ENCODE data around the gene CSNK1G1. TPM values are rescaled to one million over a fixed set of nuclear protein-coding genes. Genes with fewer than 3 reads are reported as not detected.
"Not testable (repeated sequence)": the region's sequence is repeated elsewhere in the genome, so short reads cannot be mapped to it uniquely, and the experiment has no call there.

Gene CSNK1G1
- total RNA-seq, 1 donor from 2014 or later = 12.8 TPM

DNA sequence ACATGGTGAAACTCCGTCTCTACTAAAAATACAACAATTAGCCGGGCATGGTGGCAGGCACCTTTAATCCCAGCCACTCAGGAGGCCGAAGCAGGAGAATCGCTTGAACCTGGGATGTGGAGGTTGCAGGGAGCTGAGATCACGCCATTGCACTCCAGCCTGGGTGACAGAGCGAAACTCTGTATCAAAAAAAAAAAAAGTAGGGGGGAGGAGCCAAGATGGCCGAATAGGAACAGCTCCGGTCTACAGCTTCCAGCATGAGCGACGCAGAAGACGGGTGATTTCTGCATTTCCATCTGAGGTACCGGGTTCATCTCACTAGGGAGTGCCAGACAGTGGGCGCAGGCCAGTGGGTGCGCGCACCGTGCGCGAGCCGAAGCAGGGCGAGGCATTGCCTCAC, 29.5 kb downstream of the CSNK1G1 start:
- H3K4me3 ChIP-seq; H3K27ac ChIP-seq; H3K9me3 ChIP-seq; H3K36me3 ChIP-seq; intact Hi-C loops (cut with DNase I); H3K4me1 ChIP-seq; DNase-seq (ENCODE audit: extremely low spot score in 2 of 2); H3K27me3 ChIP-seq: not testable (repeated sequence)

DNA sequence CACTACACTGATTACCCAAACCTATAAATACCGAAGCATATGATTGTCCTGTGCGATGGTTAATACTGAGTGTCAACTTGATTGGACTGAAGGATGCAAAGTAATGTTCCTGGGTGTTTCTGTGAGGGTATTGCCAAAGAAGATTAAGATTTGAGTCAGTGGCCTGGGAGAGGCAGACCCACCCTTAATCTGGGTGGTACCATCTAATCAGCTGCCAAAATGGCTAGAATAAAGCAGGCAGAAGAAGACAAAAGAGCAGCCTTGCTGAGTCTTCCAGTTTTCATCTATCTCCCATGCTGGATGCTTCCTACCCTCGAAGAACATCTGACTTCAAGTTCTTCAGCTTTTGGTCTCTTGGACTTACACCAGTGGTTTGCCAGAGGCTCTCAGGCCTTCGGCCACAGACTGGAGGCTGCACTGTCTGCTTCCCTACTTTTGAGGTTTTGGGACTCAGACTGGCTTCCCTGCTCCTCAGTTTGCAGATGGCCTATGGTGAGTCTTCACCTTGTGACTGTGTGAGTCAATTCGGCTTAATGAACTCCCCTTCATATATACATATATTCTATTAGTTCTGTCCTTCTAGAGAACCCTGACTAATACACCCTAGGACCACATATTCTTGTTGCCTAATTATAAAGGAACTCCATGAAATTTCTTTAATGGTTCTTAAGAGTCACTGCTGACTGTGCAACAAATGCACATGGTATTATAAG, 31.7 kb downstream of the CSNK1G1 start:
- TF ChIP-seq POLR2AphosphoS5 (IDR thresholded peaks at IDR 0.05; ENCODE audit: insufficient read depth in 1 of 2, low read depth in 1 of 2) = no peak
- no peak for TF ChIP-seq POLR2A (IDR thresholded peaks at IDR 0.05)
- TF ChIP-seq, protein P1, sequence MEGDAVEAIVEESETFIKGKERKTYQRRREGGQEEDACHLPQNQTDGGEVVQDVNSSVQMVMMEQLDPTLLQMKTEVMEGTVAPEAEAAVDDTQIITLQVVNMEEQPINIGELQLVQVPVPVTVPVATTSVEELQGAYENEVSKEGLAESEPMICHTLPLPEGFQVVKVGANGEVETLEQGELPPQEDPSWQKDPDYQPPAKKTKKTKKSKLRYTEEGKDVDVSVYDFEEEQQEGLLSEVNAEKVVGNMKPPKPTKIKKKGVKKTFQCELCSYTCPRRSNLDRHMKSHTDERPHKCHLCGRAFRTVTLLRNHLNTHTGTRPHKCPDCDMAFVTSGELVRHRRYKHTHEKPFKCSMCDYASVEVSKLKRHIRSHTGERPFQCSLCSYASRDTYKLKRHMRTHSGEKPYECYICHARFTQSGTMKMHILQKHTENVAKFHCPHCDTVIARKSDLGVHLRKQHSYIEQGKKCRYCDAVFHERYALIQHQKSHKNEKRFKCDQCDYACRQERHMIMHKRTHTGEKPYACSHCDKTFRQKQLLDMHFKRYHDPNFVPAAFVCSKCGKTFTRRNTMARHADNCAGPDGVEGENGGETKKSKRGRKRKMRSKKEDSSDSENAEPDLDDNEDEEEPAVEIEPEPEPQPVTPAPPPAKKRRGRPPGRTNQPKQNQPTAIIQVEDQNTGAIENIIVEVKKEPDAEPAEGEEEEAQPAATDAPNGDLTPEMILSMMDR (IDR thresholded peaks at IDR 0.05) = no peak

DNA sequence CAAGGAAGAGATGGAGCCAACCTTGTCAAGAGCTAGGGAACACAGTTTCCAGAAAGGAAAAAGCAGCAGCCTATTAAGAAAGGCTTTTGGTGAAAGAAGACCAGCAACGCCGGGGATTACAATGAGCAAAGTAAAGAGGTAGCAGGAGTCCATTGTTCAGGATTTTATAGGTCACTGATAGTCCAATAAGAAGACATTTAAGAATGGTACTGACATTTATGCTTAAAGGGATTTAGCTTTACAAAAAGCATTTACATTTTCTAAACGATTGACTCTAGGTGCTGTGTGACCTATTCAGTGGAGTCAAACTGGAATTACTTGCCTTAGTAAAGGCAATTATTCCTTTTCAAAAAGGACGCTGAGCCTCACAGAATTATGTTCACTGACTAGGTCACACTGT, 40.8 kb downstream of the CSNK1G1 start:
- no peak overlapping the region for H3K4me3 ChIP-seq
- no peaks in the 10 kb centered on the region for H3K36me3 ChIP-seq
- H3K4me1 ChIP-seq = peaks cover 16% of the 10 kb centered on the region
- H3K27ac ChIP-seq = no peak overlapping the region
- TF ChIP-seq, protein P1 (IDR thresholded peaks at IDR 0.05) = no peak
- H3K27me3 ChIP-seq = no peaks in the 10 kb centered on the region
- intact Hi-C loops (cut with DNase I) = no loop called here
- no peaks in the 10 kb centered on the region for H3K9me3 ChIP-seq
- no peak for DNase-seq (ENCODE audit: extremely low spot score in 2 of 2)

More for the DNA sequence above, 31.7 kb downstream of the CSNK1G1 start:
- no peaks in the 10 kb centered on the region for H3K27me3 ChIP-seq
- no peaks in the 10 kb centered on the region for H3K4me1 ChIP-seq
- no peaks in the 10 kb centered on the region for H3K9me3 ChIP-seq
- no peaks in the 10 kb centered on the region for H3K36me3 ChIP-seq
- H3K27ac ChIP-seq = no peak overlapping the region
- no peak overlapping the region for H3K4me3 ChIP-seq
- no peak for DNase-seq (ENCODE audit: extremely low spot score in 2 of 2)
- intact Hi-C loops (cut with DNase I) = no loop called here

DNA sequence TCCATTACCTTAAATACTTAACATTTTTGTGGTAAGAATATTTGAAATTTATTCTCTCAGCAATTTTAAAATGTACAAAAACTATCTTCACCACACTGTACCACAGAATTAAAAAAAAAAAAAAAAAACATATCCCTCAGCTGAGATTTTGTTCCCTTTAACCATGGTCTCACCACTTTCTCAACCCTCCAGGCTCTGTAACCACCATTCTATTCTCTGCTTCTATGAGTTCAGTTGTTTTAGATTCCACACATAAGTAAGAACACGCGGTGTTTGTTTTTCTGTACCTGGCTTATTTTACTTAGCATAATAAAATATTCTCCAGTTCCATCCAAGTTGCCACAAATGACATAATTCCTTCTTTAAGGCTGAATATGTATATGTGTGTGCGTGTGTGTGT, 41.5 kb downstream of the CSNK1G1 start:
- Histone ChIP-seq H3K36me3 (no peaks in the 10 kb centered on the region), H3K27me3 (no peaks in the 10 kb centered on the region), H3K4me3 (no peak overlapping the region), H3K27ac (no peak overlapping the region), H3K4me1 (peaks cover 16% of the 10 kb centered on the region), H3K9me3 (no peaks in the 10 kb centered on the region)
- no peak for DNase-seq (ENCODE audit: extremely low spot score in 2 of 2)
- intact Hi-C loops (cut with DNase I) = no loop called here
- TF ChIP-seq POLR2A (IDR thresholded peaks at IDR 0.05) (no peak), POLR2AphosphoS5 (IDR thresholded peaks at IDR 0.05; ENCODE audit: insufficient read depth in 1 of 2, low read depth in 1 of 2) (no peak)
- TF ChIP-seq, protein P1 (IDR thresholded peaks at IDR 0.05) = no peak

DNA sequence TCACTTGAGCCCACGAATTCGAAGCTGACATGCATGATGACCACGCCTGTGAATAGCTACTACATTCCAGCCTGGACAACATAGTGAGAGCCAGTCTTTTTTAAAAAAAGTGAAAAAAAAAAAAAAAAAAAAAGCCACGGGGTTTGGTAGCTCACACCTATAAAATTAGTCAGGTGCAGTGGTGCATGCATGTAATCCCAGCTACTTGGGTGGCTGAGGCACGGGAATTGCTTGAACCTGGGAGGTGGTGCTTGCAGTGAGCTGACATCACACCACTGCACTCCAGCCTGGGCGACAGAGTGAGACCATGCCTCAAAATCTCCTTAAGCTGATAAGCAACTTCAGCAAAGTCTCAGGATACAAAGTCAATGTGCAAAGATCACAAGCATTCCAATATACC, 44.4 kb downstream of the CSNK1G1 start:
- DNase-seq (ENCODE audit: extremely low spot score in 2 of 2) = no peak
- TF ChIP-seq, protein P1 (IDR thresholded peaks at IDR 0.05) = no peak
- TF ChIP-seq POLR2AphosphoS5 (IDR thresholded peaks at IDR 0.05; ENCODE audit: insufficient read depth in 1 of 2, low read depth in 1 of 2) (no peak), POLR2A (IDR thresholded peaks at IDR 0.05) (no peak)
- Histone ChIP-seq H3K9me3 (no peaks in the 10 kb centered on the region), H3K27ac (no peak overlapping the region), H3K36me3 (no peaks in the 10 kb centered on the region), H3K4me3 (no peak overlapping the region), H3K27me3 (no peaks in the 10 kb centered on the region), H3K4me1 (peaks cover 16% of the 10 kb centered on the region)
- intact Hi-C loops (cut with DNase I) = no loop called here
